HPDE6-E6E7 (cell line): ENCODE measurements around the gene PRDM8.

Source experiments
- DNase-seq: peaks from one replicate; pipeline ENCODE4 v3.0.0; 2011; ENCODE audit warnings: missing footprints; ENCODE audit errors: extremely low spot score

The PRDM8 gene

GRCh38 chr4:80201252-80202151 is 4.2 kb downstream of the PRDM8 start:
- DNase-seq = no peak

- peak; percentile 79 for DNase-seq
Measured at GRCh38 chr4:80202190-80202711, 4.9 kb downstream of the PRDM8 start.

GRCh38 chr4:80202741-80203553 is 5.6 kb downstream of the PRDM8 start:
- DNase-seq = peak; percentile 25

- no peak for DNase-seq
Measured at GRCh38 chr4:80204433-80205011, 7.2 kb downstream of the PRDM8 start.

GRCh38 chr4:80206111-80206510 is 8.8 kb downstream of the PRDM8 start:
- no peak for DNase-seq

GRCh38 chr4:80206521-80207171 is 9.3 kb downstream of the PRDM8 start:
- DNase-seq = no peak

- no peak for DNase-seq
Measured at GRCh38 chr4:80207172-80207583, 9.9 kb downstream of the PRDM8 start.

- no peak for DNase-seq
Measured at GRCh38 chr4:80207664-80208063, 10.4 kb downstream of the PRDM8 start.

- DNase-seq = no peak
Measured at GRCh38 chr4:80208610-80209339, 11.5 kb downstream of the PRDM8 start.

GRCh38 chr4:80209340-80209701 is 12.0 kb downstream of the PRDM8 start:
- no peak for DNase-seq

GRCh38 chr4:80210549-80210948 is 13.2 kb downstream of the PRDM8 start:
- DNase-seq = no peak

GRCh38 chr4:80213117-80213815 is 16.0 kb downstream of the PRDM8 start:
- DNase-seq = peak; percentile 63

GRCh38 chr4:80215449-80216052 is 18.2 kb downstream of the PRDM8 start:
- DNase-seq = no peak

GRCh38 chr4:80216100-80216761 is 18.9 kb downstream of the PRDM8 start:
- no peak for DNase-seq

GRCh38 chr4:80219301-80220025 is 22.2 kb downstream of the PRDM8 start:
- DNase-seq = no peak

GRCh38 chr4:80220711-80221110 is 23.4 kb downstream of the PRDM8 start:
- DNase-seq = no peak

- DNase-seq = no peak
Measured at GRCh38 chr4:80221161-80221560, 23.9 kb downstream of the PRDM8 start.

- DNase-seq = no peak
Measured at GRCh38 chr4:80225595-80225994, 28.3 kb downstream of the PRDM8 start.

GRCh38 chr4:80226094-80226493 is 28.8 kb downstream of the PRDM8 start:
- DNase-seq = no peak
